GM23248 (cell line): ENCODE results near the gene FAM50B.

Experiments
- EZH2 ChIP-seq: fragments of 200-600 bp; sonication (generic); IDR thresholded peaks from 2 replicates; pipeline ENCODE4 v1.6.1; 2018; ENCODE audit warnings: antibody characterized with exemption, mild to moderate bottlenecking; ENCODE audit not compliant: insufficient read depth, poor library complexity, severe bottlenecking
- EZH2phosphoT487 ChIP-seq: fragments of 200-600 bp; sonication (generic); IDR thresholded peaks from 2 replicates; pipeline ENCODE4 v1.6.1; 2018; ENCODE audit warnings: antibody characterized with exemption, moderate library complexity, mild to moderate bottlenecking, low read depth; ENCODE audit not compliant: insufficient read depth

GRCh38 chr6:3882431-3882830 lies 33.3 kb downstream of the FAM50B start:
- TF ChIP-seq EZH2 (no peak), EZH2phosphoT487 (no peak)
